Right renal pelvis (tissue), 4 donors: Measurements from ENCODE around the gene C19orf53. TPM values are rescaled to one million over a fixed set of nuclear protein-coding genes. Genes with fewer than 3 reads are reported as not detected.
"Not testable (repeated sequence)": the region's sequence is repeated elsewhere in the genome, so short reads cannot be mapped to it uniquely, and the experiment has no call there.

ENCODE experiments used
- DNase-seq, 4 donors: peaks; one replicate each; pipeline ENCODE4 v3.0.0-alpha.2; 2013; ENCODE audit warnings: low read depth in 4 of 4, low spot score in 3 of 4, missing footprints in 1 of 4
- polyA plus RNA-seq, 4 donors: library from polyadenylated mRNA; unstranded; fragments of 120-200 nt; gene quantifications; one replicate each; pipeline ENCODE4 v1.2.1, GENCODE V29; 2013; ENCODE audit not compliant: insufficient read length in 4 of 4

Gene C19orf53
- 100 to 1,000 TPM; 115 to 132 (median 124) TPM for polyA plus RNA-seq

DNA sequence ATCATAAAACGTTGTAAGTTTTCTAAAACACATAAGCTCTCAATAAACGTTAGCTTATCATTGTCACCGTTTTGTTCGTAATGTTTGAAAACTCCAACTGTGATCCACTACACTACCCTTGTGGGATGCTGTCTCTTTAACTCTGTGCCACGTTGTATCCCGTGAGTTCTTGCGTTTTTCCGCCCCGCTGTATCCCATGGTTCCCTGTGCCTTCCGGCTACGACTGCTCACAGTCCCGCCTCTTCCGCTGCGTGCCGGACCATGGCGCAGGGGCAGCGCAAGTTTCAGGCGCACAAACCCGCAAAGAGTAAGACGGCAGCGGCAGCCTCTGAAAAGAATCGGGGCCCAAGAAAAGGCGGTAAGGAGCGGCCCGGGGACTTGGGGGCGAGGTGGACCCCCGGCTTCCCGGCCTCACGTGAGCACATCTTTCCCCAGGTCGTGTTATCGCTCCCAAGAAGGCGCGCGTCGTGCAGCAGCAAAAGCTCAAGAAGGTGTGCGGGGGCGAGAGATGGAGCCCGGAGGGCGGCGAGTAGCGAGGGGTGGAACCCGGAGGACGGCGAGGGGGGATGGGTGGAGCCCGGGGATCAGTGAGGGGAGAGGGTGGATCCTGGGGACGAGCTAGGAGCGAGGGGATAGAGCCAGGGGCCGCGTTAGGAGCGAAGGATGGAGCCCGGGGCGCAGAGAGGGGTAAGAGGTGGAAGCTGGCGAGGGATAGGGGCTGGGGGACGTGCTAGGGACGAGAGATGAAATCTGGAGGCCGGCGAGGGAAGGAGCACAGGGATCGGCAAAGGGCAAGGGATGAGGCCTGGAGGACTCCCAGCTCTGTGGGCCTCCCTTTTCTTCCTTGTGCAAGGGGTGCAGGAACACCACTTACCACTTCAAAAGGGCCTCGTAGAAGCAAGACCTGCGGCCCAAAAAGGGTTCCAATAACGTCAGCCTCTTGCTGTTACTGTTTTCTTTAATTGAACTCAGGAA is at the start of gene C19orf53:
TSS of gene C19orf53 (plus strand) at position 240 of the 975 bp plus-strand sequence. CDS start at position 262, 22 bp downstream.
- peak; percentile 82 to 89 (median 84) for DNase-seq

DNA sequence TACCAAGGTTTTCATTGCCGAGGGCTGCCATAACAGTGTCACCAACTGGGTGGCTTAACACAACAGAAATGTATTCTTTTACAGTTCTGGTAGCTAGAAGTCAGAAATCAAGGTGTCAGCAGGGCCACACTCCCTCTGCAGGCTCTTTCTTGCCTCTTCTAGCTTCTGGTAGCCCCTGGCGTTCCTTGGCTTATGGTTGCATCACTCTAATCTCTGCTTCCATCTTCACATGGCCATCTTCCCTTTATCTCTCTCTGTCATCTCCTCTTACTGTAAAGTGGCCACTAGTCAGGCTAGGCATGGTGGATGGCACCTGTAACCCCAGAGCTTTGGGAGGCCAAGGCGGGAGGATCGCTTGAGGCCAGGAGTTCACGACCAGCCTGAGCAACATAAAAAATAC is 47.9 kb upstream of the C19orf53 start:
- no peak for DNase-seq

DNA sequence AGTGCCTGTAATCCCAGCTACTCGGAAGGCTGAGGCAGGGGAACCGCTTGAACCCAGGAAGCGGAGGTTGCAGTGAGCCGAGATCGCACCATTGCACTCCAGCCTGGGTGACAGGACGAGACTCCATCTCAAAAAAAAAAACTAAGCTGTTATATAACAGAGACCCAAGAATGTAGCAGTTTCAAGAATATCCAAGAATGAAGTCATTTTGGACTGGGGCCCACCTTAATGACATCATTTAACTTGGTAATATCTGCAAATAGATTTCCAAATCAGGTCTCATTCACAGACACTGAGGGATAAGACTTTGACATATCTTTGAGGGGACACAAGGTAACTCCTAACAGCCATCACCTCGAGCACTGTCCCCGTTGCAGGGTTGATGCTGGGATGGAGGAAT is 46.5 kb upstream of the C19orf53 start:
- no peak for DNase-seq

DNA sequence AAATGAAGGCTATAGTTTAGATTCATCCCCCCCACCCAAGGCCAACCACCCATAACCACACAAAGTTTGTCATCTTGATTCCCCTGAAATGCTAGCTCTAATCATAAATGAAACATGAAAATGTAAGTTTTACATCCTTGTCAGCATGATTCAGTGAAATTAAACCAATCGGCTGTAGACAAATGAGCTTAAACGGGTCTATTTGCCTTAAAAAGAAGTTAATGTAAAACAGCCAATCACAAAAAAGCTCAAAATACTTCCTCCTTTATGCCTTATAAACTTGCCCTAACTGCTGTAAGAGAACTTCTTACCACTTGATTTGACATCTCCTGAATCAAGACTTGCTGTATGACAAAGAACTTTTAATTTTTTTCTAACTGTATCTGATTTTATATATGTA is 44.4 kb upstream of the C19orf53 start:
- DNase-seq: no peak

DNA sequence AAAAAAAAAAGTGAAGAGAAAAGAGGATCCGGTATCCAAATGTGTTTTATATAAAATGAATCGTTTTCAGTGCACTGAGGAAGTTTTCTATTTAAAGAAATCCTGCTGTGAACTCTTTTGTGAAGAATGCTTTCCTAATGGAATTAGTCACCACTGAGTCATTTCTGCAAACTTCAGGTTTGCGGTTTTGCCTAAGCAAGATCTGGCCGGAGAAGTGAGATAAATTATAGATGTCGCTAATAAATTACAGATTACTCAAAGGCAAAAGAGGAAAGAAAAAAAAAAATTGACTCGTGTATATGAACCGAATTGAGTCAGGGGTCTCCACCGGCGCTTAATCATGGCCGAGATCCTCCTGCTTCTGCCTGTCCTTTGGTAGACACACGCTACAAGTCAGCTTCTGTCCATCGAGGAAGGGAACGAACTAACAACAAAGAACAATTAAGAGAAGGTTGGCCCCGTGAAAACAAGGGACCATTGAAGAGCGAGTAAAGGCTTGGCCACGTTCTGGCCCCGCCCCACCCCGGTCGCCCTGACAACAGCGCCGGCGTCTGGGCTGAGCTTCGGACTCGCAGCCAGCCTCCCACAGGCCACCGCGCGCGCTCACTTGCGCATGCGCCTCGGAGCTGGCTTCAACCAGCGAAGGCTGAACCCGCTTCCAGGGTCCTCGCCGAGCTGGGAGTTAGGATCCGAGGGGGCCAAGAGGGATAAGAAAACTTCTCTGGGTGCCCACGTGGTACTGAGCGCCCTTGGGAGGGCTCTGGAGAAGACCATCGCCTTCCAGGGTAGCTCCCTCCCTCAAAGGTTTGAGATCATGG is 42.9 kb upstream of the C19orf53 start:
- peak; percentile 90 to 95 (median 91) for DNase-seq

DNA sequence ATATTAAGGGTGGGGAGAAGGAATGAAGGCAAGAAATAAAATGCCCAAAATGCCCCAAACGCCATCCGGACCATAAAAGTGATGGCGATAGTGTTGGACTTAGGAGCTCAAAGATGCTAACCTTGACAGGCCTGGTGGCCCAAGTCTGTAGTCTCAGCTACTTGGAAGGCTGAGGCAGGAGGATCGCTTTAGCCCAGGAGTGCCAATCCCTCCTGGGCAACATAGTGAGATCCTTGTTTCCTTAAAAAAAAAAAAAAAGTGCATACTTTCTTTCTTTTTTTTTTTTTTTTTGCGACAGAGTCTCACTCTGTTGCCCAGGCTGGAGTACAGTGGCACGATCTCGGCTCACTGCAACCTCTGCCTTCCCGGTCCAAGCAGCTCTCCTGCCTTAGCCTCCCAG is 41.9 kb upstream of the C19orf53 start:
- no peak for DNase-seq

DNA sequence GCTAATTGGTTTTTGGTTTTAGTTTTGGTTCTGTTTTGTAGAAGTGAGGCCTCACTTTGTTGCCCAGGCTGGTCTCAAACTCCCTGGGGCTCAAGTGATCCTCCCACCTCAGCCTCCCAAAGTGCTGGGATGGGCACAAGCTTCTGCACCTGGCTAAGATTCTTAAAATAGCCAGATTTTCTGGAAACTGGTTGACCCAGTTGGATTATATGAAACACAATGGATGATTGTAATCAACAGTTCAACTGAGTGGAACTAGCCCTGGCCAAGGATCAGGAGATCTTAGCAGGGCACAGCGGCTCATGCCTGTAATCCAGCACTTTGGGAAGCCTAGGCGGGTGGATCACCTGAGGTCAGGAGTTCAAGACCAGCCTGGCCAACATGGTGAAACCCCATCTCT is 39.5 kb upstream of the C19orf53 start:
- no peak for DNase-seq

DNA sequence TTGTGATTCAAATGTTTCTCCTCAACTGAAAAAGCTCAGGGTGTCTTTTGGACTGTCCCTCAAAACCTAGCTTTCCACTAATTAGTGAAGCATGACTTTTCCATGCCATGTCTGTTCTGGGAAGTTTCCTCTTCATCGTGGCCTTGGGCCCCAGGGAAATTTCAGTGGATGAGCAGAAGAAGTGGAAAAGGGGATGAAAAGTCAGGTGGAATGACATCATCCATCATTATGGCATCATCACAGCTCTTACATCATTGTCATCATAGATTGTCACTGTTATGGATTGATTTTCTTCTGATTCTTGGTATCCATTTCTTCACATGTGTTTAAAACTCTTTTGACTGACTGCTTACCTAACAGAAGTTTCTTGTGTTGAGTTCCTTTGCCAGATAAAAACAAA is 36.2 kb upstream of the C19orf53 start:
- no peak for DNase-seq

DNA sequence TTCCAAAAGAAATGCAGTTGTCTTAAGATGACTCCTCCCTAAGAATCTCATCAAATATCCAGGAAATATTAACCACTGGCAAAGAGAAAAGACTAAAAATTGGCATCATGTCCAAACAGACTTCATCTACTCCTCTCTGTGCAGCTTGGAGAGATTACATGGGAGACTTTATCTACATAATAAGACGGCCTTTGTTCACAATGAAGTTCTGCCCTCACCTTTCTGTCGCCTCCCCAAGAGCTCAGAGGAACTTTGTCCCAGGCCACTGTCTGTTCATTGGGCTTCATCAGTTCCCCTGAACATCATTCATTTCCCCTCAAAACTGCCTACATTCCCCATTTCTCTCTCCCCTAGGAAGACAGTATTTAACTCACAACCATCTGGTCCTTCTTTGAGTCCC is 32.4 kb upstream of the C19orf53 start:
- DNase-seq: no peak

DNA sequence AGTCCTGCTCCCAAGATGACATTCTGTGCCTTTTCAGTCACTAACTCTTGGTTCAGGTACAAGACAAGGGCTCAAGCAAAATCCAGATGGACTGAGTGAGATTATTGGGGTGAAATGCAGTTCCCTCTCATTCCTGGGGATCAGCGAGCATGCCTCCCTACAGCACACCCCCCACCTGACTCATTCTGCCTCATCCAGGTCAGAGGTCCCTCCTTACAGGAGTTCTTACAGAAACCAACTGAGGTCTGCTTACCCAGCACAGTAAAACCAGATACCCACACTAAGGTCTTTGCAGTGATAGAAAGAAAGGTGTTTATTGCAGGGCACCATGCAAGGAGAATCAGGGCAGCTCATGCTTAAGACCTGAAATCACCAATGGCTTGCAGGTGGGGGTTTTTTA is 31.5 kb upstream of the C19orf53 start:
- no peak for DNase-seq

DNA sequence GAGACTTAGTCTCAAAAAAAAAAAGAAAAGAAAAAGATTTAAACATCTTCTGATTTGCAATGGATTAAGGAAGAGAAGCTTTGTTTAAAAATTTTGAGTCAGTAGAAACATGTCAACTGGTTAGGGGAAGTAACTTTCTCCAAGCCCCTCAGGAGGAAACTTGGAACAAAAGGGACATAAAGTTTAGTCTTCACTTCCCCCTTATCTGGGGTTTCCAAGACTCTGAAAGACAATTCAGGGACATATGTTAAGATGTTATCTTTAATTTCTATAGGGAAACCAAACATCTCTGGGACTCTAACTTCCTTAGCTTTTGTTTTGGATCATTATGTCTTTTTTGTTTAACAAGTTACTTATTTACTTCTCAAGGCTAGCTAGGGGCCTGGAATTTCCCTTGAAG is 30.1 kb upstream of the C19orf53 start:
- DNase-seq: no peak

DNA sequence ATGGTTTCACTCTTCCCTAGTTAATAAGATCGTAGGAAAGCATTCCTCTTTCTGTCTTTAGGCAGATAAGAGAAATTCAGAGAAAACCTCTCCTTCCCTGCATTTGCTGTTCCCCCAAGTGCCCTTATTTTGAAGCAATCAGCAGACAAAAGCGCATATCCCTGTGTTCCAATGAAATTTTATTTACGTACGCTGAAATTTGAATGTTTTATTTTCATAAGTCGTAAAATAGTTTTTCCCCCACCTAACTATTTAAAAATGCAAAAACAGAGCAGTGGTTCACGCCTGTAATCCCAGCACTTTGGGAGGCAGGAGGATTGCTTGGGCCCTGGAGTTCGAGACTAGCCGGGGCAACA is 27.2 kb upstream of the C19orf53 start:
- DNase-seq: no peak

DNA sequence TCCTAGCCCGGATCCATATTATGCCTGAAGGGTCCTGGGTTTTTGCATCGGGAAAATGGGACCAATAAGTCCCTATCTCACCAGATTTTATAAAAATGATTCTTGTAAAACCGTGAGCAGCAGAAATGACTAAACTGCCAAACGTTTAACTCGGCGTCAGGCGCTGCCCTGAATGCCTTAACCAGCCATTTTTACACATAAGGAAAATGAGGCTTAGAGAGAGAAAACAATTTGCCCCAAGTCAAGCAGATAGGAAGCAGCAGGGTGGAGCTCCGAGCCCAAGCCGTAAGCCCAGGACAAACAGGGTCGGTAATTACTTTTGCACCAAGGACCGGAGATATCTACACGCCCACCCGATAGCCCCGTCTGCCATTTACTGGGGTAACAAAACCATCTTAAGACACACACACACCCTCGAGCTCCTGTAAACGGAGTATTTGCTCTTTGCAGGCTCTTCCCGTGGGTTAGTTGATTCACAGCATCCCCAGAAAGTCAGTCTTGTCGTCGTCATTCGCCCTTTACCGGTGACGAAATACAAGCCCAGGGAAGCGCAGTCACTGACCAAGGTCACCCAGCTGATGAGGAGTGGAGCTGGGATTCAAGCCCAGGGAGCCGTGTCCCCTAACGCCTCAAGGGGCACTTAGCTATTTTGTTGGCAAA is 26.0 kb upstream of the C19orf53 start:
- no peak for DNase-seq

DNA sequence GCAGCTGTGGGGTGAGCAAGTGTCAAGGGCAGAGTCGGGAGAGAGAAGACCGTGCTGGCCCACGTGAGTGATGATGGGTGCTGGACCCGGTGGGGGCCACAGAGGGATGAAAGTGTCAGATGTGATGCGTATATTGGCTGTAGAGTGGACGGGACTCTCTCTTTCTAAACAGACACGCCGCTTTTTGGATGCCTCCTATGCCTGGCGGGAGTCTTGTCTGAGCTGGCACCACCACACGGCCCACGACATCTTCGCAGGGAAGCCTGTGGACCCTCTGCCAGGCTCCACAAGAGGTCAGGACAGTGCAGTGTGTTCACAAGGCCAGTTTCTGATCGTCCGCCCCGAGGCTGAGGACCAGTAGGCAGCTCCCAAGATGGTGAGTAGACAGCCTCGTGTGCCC is 22.8 kb upstream of the C19orf53 start:
- no peak for DNase-seq

DNA sequence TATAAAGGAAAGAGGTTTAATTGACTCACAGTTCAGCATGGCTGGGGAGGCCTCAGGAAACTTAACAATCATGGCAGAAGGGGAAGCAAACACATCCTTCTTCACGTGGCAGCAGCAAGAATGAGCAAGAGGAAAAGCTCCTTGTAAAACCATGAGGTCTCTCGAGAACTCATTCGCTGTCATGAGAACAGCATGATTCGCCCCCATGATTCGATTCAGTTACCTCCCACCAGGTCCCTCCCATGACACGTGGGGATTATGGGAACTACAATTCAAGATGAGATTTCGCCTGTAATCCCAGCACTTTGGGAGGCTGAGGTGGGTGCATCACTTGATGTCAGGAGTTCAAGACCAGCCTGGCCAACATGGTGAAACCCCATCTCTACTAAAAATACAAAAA is 20.6 kb upstream of the C19orf53 start:
- not testable (repeated sequence) for DNase-seq

DNA sequence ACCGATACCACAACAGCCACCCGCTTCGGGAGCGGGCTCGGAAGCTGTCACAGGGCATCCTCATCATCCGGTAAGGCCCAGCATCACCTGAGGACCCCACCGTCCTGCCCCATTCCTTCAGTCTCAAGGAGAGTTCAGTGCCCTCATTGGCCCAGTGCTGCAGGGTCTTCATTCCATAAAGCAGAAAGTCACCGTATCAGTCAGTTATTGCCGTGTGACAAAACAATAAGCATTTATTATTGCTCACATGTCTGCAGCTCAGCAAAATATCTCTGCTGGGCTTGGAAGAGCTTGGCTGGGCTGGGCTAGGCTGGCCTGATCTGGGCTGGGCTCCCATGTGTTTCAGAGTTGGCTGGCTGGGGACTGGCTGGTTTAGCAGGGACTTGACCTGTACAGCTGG is 18.0 kb upstream of the C19orf53 start:
- DNase-seq: no peak

DNA sequence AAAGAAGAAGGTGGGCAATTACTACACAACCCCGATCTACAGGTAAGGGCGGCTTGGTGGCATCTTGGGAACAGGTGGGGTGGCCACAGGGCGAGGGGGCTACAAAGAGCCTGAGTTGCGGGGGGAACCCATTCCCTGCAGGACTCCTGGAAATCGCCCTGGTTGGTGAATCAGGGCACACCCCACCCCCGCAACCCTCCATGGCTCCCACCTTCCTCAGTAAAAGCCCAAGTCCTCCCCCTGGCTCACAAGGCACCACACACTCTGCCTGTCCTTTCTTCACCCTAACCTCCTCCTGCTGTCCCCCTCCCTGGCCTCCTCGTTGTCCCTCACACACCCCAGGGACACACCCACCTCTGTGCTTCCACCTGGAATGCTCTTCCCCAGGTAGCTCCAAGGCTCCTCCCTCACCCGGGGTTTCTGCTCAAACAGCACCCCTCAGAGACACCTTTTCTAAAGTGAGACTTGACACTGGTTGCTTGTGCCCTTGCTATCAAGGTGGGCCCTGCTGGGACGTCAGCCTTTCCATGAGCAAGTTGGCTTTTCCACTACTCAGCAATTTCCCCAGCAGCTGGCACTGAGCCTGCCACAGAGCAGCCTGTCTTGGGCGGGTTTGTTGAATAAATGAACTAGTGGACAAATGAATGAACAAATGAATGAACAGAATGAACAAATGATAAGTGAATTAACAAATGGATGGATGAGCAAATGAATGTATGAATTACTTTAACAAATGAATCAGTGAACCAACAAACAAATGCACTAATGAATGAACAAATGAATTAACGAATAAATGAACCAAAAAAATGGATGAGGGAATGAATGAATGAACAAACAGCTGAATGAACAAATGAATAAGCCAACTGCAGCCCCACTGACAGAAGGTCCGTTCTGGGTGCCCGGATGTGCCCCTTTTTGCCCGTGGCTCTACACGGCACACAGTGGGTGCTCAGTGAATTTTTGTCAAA is 16.2 kb upstream of the C19orf53 start:
- no peak for DNase-seq

DNA sequence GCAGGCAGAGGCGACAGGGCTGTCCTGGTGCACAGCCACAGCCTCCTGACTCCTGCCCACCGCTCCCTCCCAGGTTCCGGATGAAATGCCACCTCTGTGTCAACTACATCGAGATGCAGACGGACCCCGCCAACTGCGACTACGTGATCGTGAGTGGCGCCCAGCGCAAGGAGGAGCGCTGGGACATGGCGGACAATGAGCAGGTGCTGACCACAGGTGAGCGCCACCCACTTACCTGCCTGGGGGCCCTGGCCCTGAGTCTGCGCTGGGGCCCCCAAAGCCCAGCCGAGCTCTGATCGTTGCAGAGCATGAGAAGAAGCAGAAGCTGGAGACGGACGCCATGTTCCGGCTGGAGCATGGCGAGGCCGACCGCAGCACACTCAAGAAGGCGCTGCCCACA is 15.5 kb upstream of the C19orf53 start:
- no peak for DNase-seq

DNA sequence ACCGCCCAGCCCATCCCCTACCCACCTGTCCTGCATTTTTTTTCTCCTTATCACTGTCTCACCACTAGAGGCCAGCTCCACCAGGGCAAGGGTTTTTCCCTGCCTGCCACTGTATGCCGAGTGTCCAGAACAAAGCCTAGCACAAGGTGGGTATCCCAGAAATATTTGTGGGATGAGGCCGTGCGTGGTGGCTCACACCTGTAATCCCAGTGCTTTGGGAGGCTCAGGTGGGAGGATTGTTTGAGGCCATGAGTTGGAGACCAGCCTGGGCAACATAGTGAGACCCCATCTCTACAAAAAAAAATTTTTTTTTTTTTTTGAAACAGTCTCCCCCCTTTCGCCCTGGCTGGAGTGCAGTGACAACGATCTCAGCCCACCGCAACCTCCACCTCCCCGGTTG is 12.8 kb upstream of the C19orf53 start:
- DNase-seq: no peak
